K562 (cell line): ENCODE measurements around the gene COQ8B. TPM values are rescaled to one million over a fixed set of nuclear protein-coding genes. Genes with fewer than 3 reads are reported as not detected.
A peak's percentile ranks its signal among the peaks of the same experiment; 100 is the strongest.

Source experiments
- CEBPG ChIP-seq, 3 experiments: fragments of 200-800 bp in 1 of 3; sonication (Bioruptor generic) in 1 of 3; sonication (generic) in 1 of 3; formaldehyde crosslinking in 1 of 3; IDR thresholded peaks in 2 of 3; conservative IDR thresholded peaks in 1 of 3; 2 replicates each; pipeline versions ENCODE4 v1.6.1 to v1.8.0; 2016 to 2022; ENCODE audit warnings: missing compliant biosample characterization in 2 of 3, missing genetic modification characterization in 2 of 3, mild to moderate bottlenecking in 1 of 3, missing genetic modification reagents in 1 of 3
- FOXA1 ChIP-seq: fragments of 450-650 bp; IDR thresholded peaks from 2 replicates; pipeline ENCODE4 v1.6.1; 2016; ENCODE audit warnings: mild to moderate bottlenecking, borderline replicate concordance
- GABPB1 ChIP-seq: sonication (generic); formaldehyde crosslinking; IDR thresholded peaks from 2 replicates; pipeline ENCODE4 v1.8.0; 2022; ENCODE audit warnings: mild to moderate bottlenecking, missing genetic modification reagents
- HMGN3 ChIP-seq: IDR thresholded peaks from 2 replicates; pipeline ENCODE4 v1.6.1; 2011; ENCODE audit warnings: borderline replicate concordance, low read depth, mild to moderate bottlenecking, mixed read lengths, low read length; ENCODE audit not compliant: insufficient read length; ENCODE audit errors: extremely low read depth
- KDM1A ChIP-seq, 2 experiments: fragments of 450-650 bp; IDR thresholded peaks; 2 replicates each; pipeline ENCODE4 v1.6.1; 2016; ENCODE audit warnings: mild to moderate bottlenecking in 2 of 2
- LARP7 ChIP-seq: fragments of 450-650 bp; IDR thresholded peaks from 2 replicates; pipeline ENCODE4 v1.6.1; 2016
- LCOR ChIP-seq: sonication (generic); formaldehyde crosslinking; IDR thresholded peaks from 2 replicates; pipeline ENCODE4 v1.8.0; 2022; ENCODE audit warnings: mild to moderate bottlenecking, missing genetic modification reagents
- MAFF ChIP-seq: IDR thresholded peaks from 2 replicates; pipeline ENCODE4 v1.6.1; 2012; ENCODE audit warnings: low read length, improper control_type of control experiment
- MCM3 ChIP-seq: fragments of 450-650 bp; IDR thresholded peaks from 2 replicates; pipeline ENCODE4 v1.6.1; 2016
- MEF2A ChIP-seq: IDR thresholded peaks from 2 replicates; pipeline ENCODE4 v1.6.1; 2011; ENCODE audit warnings: low read depth, mild to moderate bottlenecking, low read length, moderate library complexity; ENCODE audit not compliant: control insufficient read depth
- SNRNP70 ChIP-seq: fragments of 200-400 bp; formaldehyde crosslinking; optimal IDR thresholded peaks from 2 replicates; pipeline ENCODE3; 2017; ENCODE audit warnings: low read depth, low read length
- SRSF9 ChIP-seq: fragments of 200-400 bp; formaldehyde crosslinking; IDR thresholded peaks from 2 replicates; pipeline ENCODE4 v1.6.1; 2017; ENCODE audit warnings: low read depth, low read length, borderline replicate concordance
- TEAD4 ChIP-seq, 2 experiments: sonication (generic) in 1 of 2; formaldehyde crosslinking in 1 of 2; IDR thresholded peaks; 2 replicates each; pipeline versions ENCODE4 v1.6.1 to v1.8.0; 2012 to 2022; ENCODE audit warnings: borderline replicate concordance in 1 of 2, inconsistent platforms in 1 of 2, low read length in 1 of 2, mild to moderate bottlenecking in 1 of 2, missing genetic modification reagents in 1 of 2
- ZNF324 ChIP-seq: fragments of 250-450 bp; sonication (Bioruptor Pico); IDR thresholded peaks from 2 replicates; pipeline ENCODE4 v1.4.0; 2020; ENCODE audit warnings: mild to moderate bottlenecking
- ZNF384 ChIP-seq: IDR thresholded peaks from 2 replicates; pipeline ENCODE4 v1.6.1; 2012; ENCODE audit warnings: low read depth, low read length, improper control_type of control experiment
- ZNF551 ChIP-seq: fragments of 250-450 bp; sonication (Bioruptor Pico); IDR thresholded peaks from 2 replicates; pipeline ENCODE4 v1.5.0; 2021; ENCODE audit warnings: mild to moderate bottlenecking, moderate library complexity
- ZNF766 ChIP-seq: fragments of 200-800 bp; sonication (Bioruptor generic); conservative IDR thresholded peaks from 2 replicates; pipeline ENCODE4 v1.6.1; 2016; ENCODE audit warnings: missing genetic modification characterization, missing compliant biosample characterization
- ZNF77 ChIP-seq: fragments of 250-450 bp; sonication (Bioruptor Pico); IDR thresholded peaks from 2 replicates; pipeline ENCODE4 v1.5.0; 2020
- polyA plus RNA-seq, 8 experiments: library from polyadenylated mRNA; depleted of rRNA in 4 of 8; stranded (reverse) in 5 of 8; unstranded in 3 of 8; fragments of >200 nt; fragmentation: Nextera tagmentation in 2 of 8; fragmentation: Illumina TruSeq in 1 of 8; extraction: Ambion mirVana in 2 of 8; extraction: Trizol in 1 of 8; gene quantifications; 2 replicates each; pipeline versions ENCODE4 v1.2.1 to v1.2.3, GENCODE V29; 2011 to 2014; ENCODE audit warnings: inconsistent platforms in 1 of 8, missing spikeins in 1 of 8
- total RNA-seq, 7 experiments: library from RNA; depleted of rRNA in 6 of 7; stranded (reverse); fragments of >200 nt in 6 of 7; fragmentation: Illumina TruSeq in 2 of 7; extraction: Trizol in 2 of 7; gene quantifications; 2 replicates each; pipeline versions ENCODE4 v1.2.1 to v1.2.3, GENCODE V29; 2011 to 2021; ENCODE audit warnings: low replicate concordance in 1 of 7
- TF ChIP-seq, protein P1 (sequence below): fragments of 150-350 bp; IDR thresholded peaks from 2 replicates; pipeline ENCODE4 v1.6.1; 2014; ENCODE audit warnings: low read depth, mild to moderate bottlenecking, low read length, borderline replicate concordance
- TF ChIP-seq, protein P2 (sequence below): fragments of 450-650 bp; IDR thresholded peaks from 2 replicates; pipeline ENCODE4 v1.6.1; 2016; ENCODE audit warnings: borderline replicate concordance
- TF ChIP-seq, protein P3 (sequence below): fragments of 250-450 bp; sonication (Bioruptor Pico); IDR thresholded peaks from 2 replicates; pipeline ENCODE4 v1.8.0; 2022; ENCODE audit warnings: moderate library complexity, mild to moderate bottlenecking, inconsistent platforms

COQ8B gene
- total and polyA plus RNA-seq, 9 of the 15 experiments (the other 6 are each of a cell fraction or from before 2014, with no cell fraction given), result 0.41 to 32.3 (median 12.9) TPM

DNA sequence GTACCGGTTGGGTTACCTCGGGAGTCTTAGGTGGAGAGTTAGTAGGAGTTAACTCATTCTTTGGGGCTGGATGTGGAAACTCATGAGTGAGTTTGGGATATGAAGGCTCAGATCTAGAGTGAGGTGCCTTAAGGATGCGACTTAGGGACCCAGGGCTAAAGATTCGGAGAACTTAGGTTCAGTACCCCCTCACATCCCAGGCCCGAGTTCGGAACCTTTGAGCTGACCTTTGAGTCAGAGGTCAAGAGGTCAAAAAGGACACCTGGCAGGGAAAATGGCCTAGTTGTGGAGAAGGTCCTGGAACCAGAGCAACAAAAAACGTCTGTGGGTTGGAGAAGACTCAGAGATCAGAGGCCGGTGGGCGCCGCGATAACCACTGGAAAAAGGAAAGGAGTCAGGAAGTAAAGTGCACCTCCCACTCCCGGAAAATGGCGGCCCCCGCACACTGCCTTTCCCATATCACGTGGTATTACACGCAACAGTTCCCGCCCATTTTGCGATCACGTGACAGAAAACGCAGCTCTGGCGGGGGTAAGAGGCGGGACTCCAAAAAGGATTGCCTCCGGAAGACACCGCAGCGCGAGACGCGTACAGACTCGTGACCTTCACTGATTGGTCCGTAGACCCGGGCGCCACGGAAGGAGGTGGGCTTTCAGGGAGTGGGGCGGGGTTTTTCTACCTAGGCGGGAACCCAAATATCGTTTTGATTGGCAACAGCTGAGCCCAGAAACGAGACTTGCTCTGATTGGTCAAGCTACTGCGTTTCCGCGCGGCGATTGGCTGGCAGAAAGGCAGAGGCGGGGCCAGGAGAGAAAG, 33.6 kb upstream of the COQ8B start, which contains the start of gene ACTMAP (continued):
- TF ChIP-seq, protein P1, sequence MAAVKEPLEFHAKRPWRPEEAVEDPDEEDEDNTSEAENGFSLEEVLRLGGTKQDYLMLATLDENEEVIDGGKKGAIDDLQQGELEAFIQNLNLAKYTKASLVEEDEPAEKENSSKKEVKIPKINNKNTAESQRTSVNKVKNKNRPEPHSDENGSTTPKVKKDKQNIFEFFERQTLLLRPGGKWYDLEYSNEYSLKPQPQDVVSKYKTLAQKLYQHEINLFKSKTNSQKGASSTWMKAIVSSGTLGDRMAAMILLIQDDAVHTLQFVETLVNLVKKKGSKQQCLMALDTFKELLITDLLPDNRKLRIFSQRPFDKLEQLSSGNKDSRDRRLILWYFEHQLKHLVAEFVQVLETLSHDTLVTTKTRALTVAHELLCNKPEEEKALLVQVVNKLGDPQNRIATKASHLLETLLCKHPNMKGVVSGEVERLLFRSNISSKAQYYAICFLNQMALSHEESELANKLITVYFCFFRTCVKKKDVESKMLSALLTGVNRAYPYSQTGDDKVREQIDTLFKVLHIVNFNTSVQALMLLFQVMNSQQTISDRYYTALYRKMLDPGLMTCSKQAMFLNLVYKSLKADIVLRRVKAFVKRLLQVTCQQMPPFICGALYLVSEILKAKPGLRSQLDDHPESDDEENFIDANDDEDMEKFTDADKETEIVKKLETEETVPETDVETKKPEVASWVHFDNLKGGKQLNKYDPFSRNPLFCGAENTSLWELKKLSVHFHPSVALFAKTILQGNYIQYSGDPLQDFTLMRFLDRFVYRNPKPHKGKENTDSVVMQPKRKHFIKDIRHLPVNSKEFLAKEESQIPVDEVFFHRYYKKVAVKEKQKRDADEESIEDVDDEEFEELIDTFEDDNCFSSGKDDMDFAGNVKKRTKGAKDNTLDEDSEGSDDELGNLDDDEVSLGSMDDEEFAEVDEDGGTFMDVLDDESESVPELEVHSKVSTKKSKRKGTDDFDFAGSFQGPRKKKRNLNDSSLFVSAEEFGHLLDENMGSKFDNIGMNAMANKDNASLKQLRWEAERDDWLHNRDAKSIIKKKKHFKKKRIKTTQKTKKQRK, result peak; percentile 81
- TF ChIP-seq ZNF551 (CRISPR knock-in tag), result no peak
- no peak for TF ChIP-seq HMGN3
- no peak for TF ChIP-seq KDM1A (IDR thresholded peaks at IDR 0.05)
- TF ChIP-seq GABPB1 (CRISPR knock-in tag), result no peak; the same call in 1 of the 2 replicates
- TF ChIP-seq, protein P2, sequence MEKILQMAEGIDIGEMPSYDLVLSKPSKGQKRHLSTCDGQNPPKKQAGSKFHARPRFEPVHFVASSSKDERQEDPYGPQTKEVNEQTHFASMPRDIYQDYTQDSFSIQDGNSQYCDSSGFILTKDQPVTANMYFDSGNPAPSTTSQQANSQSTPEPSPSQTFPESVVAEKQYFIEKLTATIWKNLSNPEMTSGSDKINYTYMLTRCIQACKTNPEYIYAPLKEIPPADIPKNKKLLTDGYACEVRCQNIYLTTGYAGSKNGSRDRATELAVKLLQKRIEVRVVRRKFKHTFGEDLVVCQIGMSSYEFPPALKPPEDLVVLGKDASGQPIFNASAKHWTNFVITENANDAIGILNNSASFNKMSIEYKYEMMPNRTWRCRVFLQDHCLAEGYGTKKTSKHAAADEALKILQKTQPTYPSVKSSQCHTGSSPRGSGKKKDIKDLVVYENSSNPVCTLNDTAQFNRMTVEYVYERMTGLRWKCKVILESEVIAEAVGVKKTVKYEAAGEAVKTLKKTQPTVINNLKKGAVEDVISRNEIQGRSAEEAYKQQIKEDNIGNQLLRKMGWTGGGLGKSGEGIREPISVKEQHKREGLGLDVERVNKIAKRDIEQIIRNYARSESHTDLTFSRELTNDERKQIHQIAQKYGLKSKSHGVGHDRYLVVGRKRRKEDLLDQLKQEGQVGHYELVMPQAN, result peak; percentile 63; the same call in 1 of the 2 replicates
- TF ChIP-seq SNRNP70, result no peak
- TF ChIP-seq LARP7, result 0 out of 2 replicates have a peak, but pooled peaks have one; percentile 10
- no peak for TF ChIP-seq MEF2A
- TF ChIP-seq, protein P3, sequence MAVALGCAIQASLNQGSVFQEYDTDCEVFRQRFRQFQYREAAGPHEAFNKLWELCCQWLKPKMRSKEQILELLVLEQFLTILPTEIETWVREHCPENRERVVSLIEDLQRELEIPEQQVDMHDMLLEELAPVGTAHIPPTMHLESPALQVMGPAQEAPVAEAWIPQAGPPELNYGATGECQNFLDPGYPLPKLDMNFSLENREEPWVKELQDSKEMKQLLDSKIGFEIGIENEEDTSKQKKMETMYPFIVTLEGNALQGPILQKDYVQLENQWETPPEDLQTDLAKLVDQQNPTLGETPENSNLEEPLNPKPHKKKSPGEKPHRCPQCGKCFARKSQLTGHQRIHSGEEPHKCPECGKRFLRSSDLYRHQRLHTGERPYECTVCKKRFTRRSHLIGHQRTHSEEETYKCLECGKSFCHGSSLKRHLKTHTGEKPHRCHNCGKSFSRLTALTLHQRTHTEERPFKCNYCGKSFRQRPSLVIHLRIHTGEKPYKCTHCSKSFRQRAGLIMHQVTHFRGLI (CRISPR knock-in tag), result no peak
- no peak for TF ChIP-seq FOXA1
- TF ChIP-seq CEBPG (CRISPR knock-in tag; IDR thresholded peaks at IDR 0.05), result no peak
- TF ChIP-seq CEBPG (tag; conservative IDR thresholded peaks at IDR 0.05 in 1 of 2, IDR thresholded peaks at IDR 0.05 in 1 of 2), result no peak
- TF ChIP-seq MAFF, result no peak
- no peak for TF ChIP-seq ZNF77
- TF ChIP-seq SRSF9, result no peak
- TF ChIP-seq ZNF766 (CRISPR knock-in tag), result peak; percentile 63
- TF ChIP-seq ZNF384, result no peak
- TF ChIP-seq LCOR (CRISPR knock-in tag), result peak; percentile 69
- TF ChIP-seq ZNF324 (CRISPR knock-in tag), result no peak
- TF ChIP-seq MCM3, result no peak
- peak; percentile 46 for TF ChIP-seq TEAD4 (IDR thresholded peaks at IDR 0.05; ENCODE audit: low read length)
- no peak for TF ChIP-seq TEAD4 (CRISPR knock-in tag; IDR thresholded peaks at IDR 0.05; ENCODE audit: borderline replicate concordance)
